ENCODE measurements around the gene CYP51A1. TPM values are rescaled to one million over a fixed set of nuclear protein-coding genes. Genes with fewer than 3 reads are reported as not detected.

CYP51A1 gene
- total RNA-seq, 1 donor from 2014 or later = 83.9 TPM

Other genes starting within 250 kb of the CYP51A1 start
- gene AKAP9, start 193.6 kb downstream of the CYP51A1 start, total RNA-seq = 51.6 and 55.6 TPM in 2 replicates
- 0.27 TPM in 1 of 2 replicates, not detected in the other for gene LRRD1, start 44.7 kb upstream of the CYP51A1 start, total RNA-seq
- 25.9 and 33.9 TPM in 2 replicates for gene KRIT1, start 111.4 kb upstream of the CYP51A1 start, total RNA-seq
- gene ANKIB1, start 111.5 kb upstream of the CYP51A1 start, total RNA-seq = 83.3 and 86.1 TPM in 2 replicates

All from astrocyte (in vitro differentiated cells and primary cell).